ENCODE data around the gene RFPL1. TPM values are rescaled to one million over a fixed set of nuclear protein-coding genes. Genes with fewer than 3 reads are reported as not detected.

The RFPL1 gene
- total RNA-seq, 1 donor from 2014 or later, result not detected

DNA sequence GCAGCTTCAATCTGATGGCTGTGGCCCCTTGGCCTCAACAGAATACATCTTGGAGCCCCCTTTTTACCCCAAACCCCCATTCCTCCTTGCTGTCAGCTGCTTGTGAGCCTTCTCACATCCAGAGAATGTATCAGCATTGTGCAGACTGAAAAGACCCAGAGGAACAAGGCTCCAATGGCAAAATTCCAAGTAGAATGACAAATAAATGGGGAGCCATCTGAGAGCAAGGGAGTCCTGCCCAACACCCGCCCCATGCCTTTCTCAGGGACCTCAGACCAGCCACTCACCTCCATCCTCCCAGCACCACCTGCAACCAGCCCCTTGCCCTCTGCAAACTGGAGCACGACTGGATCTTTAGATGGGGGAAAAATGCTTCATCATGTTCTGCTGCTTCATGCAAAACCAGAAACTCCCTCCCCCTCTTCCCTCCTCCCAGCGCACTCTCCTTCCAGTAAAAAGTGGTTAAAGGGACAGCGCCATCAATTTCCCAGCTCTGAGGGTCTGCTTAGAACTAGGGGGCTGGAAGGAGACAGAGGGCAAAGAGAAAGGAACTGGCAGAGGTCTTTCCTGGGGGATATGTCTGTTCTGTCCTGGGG lies 39.4 kb downstream of the RFPL1 start:
- no peak overlapping the region for H3K27ac Mint-ChIP-seq
- H3K4me3 Mint-ChIP-seq, result no peak overlapping the region
- H3K9me3 Mint-ChIP-seq, result peaks cover 6% of the 10 kb centered on the region
- no peak for DNase-seq
- peaks cover 4% of the 10 kb centered on the region for H3K36me3 Mint-ChIP-seq (ENCODE audit: low read depth)
- intact Hi-C loops (cut with micrococcal nuclease), result loop anchor here (10.0 kb wide), 1 partner anchor 83 kb away; no protein-coding TSS in a partner anchor
- H3K27me3 Mint-ChIP-seq, result peaks cover 42% of the 10 kb centered on the region
- peaks cover 12% of the 10 kb centered on the region for H3K4me1 Mint-ChIP-seq

DNA sequence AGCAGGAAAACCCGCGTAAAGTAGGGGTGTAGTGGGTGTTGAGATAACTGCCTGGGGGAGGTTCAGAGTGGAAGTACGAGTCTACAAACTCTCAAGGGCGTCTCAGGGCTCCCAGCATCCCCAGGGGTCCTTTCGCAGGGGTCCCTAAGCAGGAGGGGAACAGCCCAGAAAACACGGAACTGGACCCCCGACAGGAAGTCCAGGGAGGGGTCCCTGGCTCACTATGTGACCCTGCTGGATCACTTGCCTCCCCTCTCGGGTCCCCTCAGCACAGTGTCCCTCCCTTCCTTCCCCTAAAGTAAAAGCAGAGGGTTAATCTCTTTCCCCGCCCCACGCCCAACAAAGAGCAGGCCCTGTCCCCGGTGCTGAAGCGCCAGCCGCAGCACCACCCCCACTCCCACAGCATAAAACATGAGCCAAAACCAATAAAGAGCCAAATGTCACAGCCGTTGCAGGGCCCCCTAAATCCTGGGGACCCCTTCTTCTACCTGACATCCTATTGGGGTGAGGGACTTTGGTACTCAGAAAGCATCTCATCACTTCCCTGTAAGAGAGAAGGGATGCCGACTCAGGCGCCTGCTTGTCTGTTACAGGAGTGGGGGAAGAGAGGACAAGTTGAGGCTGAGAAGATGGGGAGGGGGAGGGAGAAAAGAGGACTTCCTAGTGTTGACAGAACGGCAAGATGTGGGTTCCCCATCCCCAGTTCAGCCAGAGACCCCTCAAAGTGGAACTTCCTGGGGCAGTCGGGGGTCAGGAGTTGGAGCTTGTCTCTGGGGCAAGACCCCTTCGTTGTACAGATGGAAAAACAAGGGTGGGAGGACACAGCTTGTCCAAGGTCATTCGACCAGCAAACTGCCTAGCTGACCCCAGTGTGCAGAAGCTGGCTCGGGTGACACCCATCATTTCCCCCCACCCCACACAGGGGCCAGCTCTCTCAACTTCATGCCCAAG lies 40.2 kb downstream of the RFPL1 start:
- Mint-ChIP-seq H3K27ac (no peak overlapping the region), H3K9me3 (peaks cover 6% of the 10 kb centered on the region), H3K27me3 (peaks cover 42% of the 10 kb centered on the region), H3K4me1 (peaks cover 12% of the 10 kb centered on the region), H3K36me3 (ENCODE audit: low read depth) (peaks cover 4% of the 10 kb centered on the region), H3K4me3 (no peak overlapping the region)
- peak; percentile 84 for DNase-seq
- intact Hi-C loops (cut with micrococcal nuclease), result loop anchor here (10.0 kb wide), 1 partner anchor 84 kb away; no protein-coding TSS in a partner anchor

DNA sequence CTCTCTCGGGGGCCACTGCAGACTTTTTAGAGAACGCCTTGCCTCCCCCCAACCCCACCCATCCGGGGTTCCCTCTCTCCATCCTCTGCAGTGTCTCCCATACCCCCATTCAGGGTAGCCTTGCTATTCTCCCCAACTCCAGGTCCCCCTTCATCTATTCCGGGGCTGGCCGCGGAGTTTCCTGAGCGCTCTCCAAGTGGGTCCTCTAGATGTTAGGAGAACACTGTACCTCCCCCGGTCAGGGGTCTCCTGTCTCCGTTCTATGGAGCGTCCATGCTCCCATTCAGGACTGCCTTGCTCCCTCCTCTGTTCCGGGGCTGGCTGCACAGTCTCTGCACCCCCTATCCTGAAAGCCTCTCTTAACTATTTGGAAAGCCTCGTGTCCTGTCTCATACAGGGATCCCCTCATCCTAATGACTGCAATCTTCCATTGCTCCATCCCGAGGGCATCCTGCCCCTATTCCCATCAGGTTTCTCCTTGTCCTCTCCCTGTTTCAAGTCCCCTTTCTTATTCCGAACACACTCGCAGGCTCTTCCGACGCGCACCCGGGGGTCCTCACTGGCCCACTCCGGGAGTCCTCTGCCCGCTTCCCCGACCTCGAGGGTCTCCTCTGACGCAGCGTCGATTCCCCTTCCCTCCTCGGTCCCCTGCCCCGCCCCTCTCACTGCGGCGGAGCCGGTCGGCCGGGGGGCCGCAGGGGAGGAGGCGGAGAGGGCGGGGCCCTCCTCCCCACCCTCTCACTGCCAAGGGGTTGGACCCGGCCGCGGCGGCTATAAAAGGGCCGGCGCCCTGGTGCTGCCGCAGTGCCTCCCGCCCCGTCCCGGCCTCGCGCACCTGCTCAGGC lies 41.3 kb downstream of the RFPL1 start, which contains the start of gene NEFH:
Gene NEFH, plus strand, starts transcription at position 802 of the 845 bp plus-strand sequence. CDS start 45 bp downstream, outside the sequence.
- H3K27ac Mint-ChIP-seq, result no peak within 1 kb of the TSS
- H3K36me3 Mint-ChIP-seq (ENCODE audit: low read depth), result peaks cover 4% of the 10 kb centered on the region
- DNase-seq, result no peak
- intact Hi-C loops (cut with micrococcal nuclease), result loop anchor here (10.0 kb wide), 1 partner anchor 85 kb away; no protein-coding TSS in a partner anchor
- peaks cover 12% of the 10 kb centered on the region for H3K4me1 Mint-ChIP-seq
- peaks cover 42% of the 10 kb centered on the region for H3K27me3 Mint-ChIP-seq
- peak within 1 kb of the TSS; percentile 82 for H3K4me3 Mint-ChIP-seq
- H3K9me3 Mint-ChIP-seq, result peaks cover 6% of the 10 kb centered on the region

DNA sequence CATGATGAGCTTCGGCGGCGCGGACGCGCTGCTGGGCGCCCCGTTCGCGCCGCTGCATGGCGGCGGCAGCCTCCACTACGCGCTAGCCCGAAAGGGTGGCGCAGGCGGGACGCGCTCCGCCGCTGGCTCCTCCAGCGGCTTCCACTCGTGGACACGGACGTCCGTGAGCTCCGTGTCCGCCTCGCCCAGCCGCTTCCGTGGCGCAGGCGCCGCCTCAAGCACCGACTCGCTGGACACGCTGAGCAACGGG lies 41.8 kb downstream of the RFPL1 start:
- Mint-ChIP-seq H3K4me3 (no peak overlapping the region), H3K27ac (no peak overlapping the region), H3K27me3 (peaks cover 42% of the 10 kb centered on the region), H3K4me1 (peaks cover 12% of the 10 kb centered on the region), H3K36me3 (ENCODE audit: low read depth) (peaks cover 4% of the 10 kb centered on the region), H3K9me3 (peaks cover 6% of the 10 kb centered on the region)
- intact Hi-C loops (cut with micrococcal nuclease), result no loop called here
- no peak for DNase-seq

DNA sequence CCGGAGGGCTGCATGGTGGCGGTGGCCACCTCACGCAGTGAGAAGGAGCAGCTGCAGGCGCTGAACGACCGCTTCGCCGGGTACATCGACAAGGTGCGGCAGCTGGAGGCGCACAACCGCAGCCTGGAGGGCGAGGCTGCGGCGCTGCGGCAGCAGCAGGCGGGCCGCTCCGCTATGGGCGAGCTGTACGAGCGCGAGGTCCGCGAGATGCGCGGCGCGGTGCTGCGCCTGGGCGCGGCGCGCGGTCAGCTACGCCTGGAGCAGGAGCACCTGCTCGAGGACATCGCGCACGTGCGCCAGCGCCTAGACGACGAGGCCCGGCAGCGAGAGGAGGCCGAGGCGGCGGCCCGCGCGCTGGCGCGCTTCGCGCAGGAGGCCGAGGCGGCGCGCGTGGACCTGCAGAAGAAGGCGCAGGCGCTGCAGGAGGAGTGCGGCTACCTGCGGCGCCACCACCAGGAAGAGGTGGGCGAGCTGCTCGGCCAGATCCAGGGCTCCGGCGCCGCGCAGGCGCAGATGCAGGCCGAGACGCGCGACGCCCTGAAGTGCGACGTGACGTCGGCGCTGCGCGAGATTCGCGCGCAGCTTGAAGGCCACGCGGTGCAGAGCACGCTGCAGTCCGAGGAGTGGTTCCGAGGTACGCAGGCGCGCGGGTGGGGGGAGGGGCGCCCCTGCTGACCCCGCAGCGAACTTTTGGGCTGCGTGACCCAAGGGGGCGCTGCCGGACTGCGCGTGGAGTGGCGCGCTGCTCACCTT lies 42.3 kb downstream of the RFPL1 start:
- H3K4me1 Mint-ChIP-seq, result peaks cover 12% of the 10 kb centered on the region
- peak overlapping the region; percentile 82 for H3K4me3 Mint-ChIP-seq
- peak; percentile 82 for DNase-seq
- peaks cover 42% of the 10 kb centered on the region for H3K27me3 Mint-ChIP-seq
- no peak overlapping the region for H3K27ac Mint-ChIP-seq
- H3K9me3 Mint-ChIP-seq, result peaks cover 6% of the 10 kb centered on the region
- intact Hi-C loops (cut with micrococcal nuclease), result no loop called here
- H3K36me3 Mint-ChIP-seq (ENCODE audit: low read depth), result peaks cover 4% of the 10 kb centered on the region

DNA sequence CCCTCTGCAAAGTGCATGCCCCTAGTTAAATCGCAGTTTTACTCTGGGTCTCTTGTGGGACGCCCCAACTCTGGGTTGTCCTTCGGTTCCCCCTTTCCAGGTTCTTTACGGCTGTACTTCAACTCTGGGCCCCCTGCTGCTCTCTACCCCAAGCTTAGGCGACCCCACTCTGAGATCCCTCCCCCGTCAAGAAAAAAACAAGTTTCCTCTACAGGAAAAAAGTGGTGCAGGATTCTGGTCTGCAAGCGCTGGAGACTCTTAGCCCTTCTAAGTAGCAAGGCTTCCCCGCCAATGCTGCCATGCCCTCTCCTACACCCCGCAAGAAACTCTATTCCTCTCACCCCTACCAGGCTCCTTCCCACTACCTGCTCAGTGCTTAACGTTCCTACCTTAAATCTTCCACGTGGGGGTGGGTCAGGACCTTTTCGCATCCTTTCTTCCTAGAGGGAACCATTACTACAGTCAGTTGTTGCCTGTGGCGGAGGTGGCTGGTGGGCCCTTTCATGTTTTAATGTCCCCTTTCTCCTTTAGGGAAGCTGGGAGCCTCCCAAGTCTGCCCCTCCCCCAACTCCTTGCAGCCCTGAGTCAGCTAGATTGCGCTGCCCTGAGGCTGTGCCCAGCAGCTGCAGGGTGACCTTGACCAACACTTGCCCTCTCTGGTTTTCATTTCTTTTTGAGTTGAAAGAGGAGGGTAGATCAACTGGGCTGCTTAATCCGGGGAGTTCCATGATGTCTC lies 43.0 kb downstream of the RFPL1 start:
- peaks cover 40% of the 10 kb centered on the region for H3K27me3 Mint-ChIP-seq
- H3K36me3 Mint-ChIP-seq (ENCODE audit: low read depth), result peaks cover 4% of the 10 kb centered on the region
- H3K27ac Mint-ChIP-seq, result peak overlapping the region; percentile 48
- peaks cover 12% of the 10 kb centered on the region for H3K4me1 Mint-ChIP-seq
- H3K9me3 Mint-ChIP-seq, result peaks cover 6% of the 10 kb centered on the region
- no peak for DNase-seq
- intact Hi-C loops (cut with micrococcal nuclease), result no loop called here
- H3K4me3 Mint-ChIP-seq, result peak overlapping the region; percentile 82

DNA sequence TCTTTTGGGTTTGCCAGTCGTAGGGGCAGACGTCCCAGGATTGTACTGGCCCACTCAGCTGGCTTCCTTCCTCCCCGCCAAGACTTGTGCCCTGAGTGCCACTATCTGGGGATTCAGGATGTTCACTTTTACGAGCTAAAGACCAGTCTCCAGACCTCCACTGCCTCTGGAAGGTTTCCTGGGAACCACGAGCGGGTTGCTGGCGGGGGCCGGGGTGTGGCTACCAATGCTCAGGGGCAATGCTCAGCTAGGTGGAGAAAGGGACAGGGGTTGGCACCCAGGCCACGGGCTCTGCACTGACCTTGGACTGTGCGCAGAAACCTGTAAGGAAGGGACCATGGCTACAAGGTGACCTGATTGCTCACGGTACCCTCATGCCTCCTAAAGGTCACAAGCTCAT lies 43.9 kb downstream of the RFPL1 start:
- intact Hi-C loops (cut with micrococcal nuclease), result no loop called here
- H3K4me1 Mint-ChIP-seq, result peaks cover 12% of the 10 kb centered on the region
- H3K27me3 Mint-ChIP-seq, result peaks cover 36% of the 10 kb centered on the region
- H3K4me3 Mint-ChIP-seq, result no peak overlapping the region
- H3K27ac Mint-ChIP-seq, result no peak overlapping the region
- H3K36me3 Mint-ChIP-seq (ENCODE audit: low read depth), result peaks cover 4% of the 10 kb centered on the region
- DNase-seq, result no peak
- H3K9me3 Mint-ChIP-seq, result peaks cover 6% of the 10 kb centered on the region

DNA sequence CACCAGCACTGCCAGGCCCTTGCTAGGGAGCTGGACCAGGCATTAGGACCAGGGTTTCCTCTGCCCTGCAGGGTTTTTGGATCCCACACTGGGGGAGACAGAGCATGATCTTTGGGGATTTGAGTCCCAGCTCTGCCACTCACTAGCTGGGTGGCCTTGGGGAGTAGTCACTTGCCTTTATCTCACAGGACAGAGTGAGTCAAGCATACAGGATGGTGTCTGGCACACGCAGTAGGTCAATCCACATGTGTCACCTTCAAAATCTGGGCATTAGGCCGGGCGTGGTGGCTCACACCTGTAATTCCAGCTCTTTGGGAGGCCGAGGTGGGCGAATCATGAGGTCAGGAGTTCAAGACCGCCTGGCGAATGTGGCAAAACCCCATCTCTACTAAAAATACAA lies 44.3 kb downstream of the RFPL1 start:
- H3K4me1 Mint-ChIP-seq, result peaks cover 12% of the 10 kb centered on the region
- no peak overlapping the region for H3K4me3 Mint-ChIP-seq
- no peak for DNase-seq
- intact Hi-C loops (cut with micrococcal nuclease), result no loop called here
- peaks cover 4% of the 10 kb centered on the region for H3K36me3 Mint-ChIP-seq (ENCODE audit: low read depth)
- H3K9me3 Mint-ChIP-seq, result peaks cover 6% of the 10 kb centered on the region
- no peak overlapping the region for H3K27ac Mint-ChIP-seq
- peaks cover 33% of the 10 kb centered on the region for H3K27me3 Mint-ChIP-seq

DNA sequence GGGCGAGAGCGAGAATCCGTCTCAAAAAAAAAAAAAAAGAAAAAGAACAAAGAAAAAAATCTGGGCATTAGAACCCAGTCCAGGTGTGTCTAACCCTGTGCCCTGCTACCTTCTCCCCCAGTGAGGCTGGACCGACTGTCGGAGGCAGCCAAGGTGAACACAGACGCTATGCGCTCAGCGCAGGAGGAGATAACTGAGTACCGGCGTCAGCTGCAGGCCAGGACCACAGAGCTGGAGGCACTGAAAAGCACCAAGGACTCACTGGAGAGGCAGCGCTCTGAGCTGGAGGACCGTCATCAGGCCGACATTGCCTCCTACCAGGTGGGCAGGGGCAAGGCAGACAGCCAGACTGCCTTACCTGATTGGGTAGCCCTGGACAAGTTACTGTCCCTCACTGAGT lies 44.9 kb downstream of the RFPL1 start:
- Mint-ChIP-seq H3K9me3 (peaks cover 6% of the 10 kb centered on the region), H3K27ac (no peak overlapping the region), H3K27me3 (peaks cover 28% of the 10 kb centered on the region), H3K36me3 (ENCODE audit: low read depth) (peaks cover 4% of the 10 kb centered on the region), H3K4me1 (peaks cover 12% of the 10 kb centered on the region), H3K4me3 (no peak overlapping the region)
- no peak for DNase-seq
- intact Hi-C loops (cut with micrococcal nuclease), result no loop called here

DNA sequence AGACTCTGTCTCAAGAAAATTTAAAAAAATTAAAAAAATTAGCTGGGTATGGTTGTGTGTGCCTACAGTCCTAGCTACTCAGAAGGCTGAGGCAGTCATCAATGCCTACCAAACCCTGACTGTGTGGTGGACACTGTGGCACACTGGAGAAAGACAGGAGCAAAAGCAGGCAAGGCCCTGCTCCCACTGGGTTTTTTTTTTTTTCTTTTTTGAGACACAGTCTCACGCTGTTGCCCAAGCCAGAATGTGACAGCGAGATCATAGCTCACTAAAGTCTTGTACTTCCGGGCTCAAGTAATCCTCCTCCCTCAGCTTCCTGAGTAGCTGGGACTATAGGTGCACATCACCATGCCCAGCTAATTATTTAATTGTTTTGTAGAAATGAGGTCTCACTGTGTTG lies 46.3 kb downstream of the RFPL1 start:
- peaks cover 6% of the 10 kb centered on the region for H3K9me3 Mint-ChIP-seq
- peaks cover 17% of the 10 kb centered on the region for H3K27me3 Mint-ChIP-seq
- H3K4me3 Mint-ChIP-seq, result no peak overlapping the region
- intact Hi-C loops (cut with micrococcal nuclease), result no loop called here
- H3K27ac Mint-ChIP-seq, result no peak overlapping the region
- H3K4me1 Mint-ChIP-seq, result peaks cover 3% of the 10 kb centered on the region
- peaks cover 4% of the 10 kb centered on the region for H3K36me3 Mint-ChIP-seq (ENCODE audit: low read depth)
- no peak for DNase-seq

DNA sequence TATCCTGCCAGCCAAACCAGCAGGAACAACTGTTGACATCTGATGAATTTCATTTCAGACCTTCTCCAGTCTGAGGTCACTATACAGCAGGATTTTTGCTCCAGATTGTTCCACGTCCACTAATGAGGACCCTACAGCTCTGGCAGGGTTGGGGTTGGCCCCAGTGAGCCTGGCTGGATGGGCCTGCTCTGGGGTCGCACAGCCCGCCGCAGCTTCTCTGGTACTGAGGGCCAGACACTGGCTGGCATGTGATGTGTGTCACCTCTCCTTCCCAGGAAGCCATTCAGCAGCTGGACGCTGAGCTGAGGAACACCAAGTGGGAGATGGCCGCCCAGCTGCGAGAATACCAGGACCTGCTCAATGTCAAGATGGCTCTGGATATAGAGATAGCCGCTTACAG lies 47.1 kb downstream of the RFPL1 start:
- no peak overlapping the region for H3K4me3 Mint-ChIP-seq
- intact Hi-C loops (cut with micrococcal nuclease), result no loop called here
- DNase-seq, result no peak

DNA sequence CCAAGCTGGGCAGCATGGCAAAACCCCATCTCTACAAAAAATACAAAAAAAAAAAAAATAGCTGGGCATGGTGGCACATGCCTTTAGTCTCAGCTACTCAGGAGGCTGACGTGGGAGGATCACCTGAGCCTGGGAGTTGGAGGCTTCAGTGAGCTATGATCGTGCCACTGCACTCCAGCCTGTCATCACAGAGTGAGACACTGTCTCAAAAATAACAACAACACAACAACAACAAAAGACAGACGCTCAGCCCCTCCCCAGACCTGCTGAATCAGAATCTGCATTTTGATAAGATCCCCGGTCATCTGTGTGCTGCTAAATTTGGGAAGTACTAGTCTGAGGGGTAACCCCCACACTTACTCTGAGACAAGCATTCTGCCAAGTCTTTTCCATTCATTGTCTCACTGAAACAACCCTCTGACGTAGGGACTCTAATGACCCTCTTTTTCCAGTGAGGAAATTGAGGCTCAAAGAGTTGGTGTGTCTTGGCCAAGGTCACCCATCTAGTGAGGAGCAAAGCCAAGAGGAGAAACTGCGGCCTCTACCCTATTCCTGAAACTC lies 49.1 kb downstream of the RFPL1 start:
- intact Hi-C loops (cut with micrococcal nuclease), result no loop called here
- H3K9me3 Mint-ChIP-seq, result no peaks in the 10 kb centered on the region
- no peaks in the 10 kb centered on the region for H3K4me1 Mint-ChIP-seq
- H3K27ac Mint-ChIP-seq, result no peak overlapping the region
- no peak for DNase-seq
- H3K27me3 Mint-ChIP-seq, result peaks cover 3% of the 10 kb centered on the region
- no peak overlapping the region for H3K4me3 Mint-ChIP-seq
- no peaks in the 10 kb centered on the region for H3K36me3 Mint-ChIP-seq (ENCODE audit: low read depth)

More for the DNA sequence above, 47.1 kb downstream of the RFPL1 start:
- Mint-ChIP-seq H3K36me3 (ENCODE audit: low read depth) (peaks cover 4% of the 10 kb centered on the region), H3K27ac (no peak overlapping the region), H3K27me3 (peaks cover 15% of the 10 kb centered on the region), H3K9me3 (peaks cover 6% of the 10 kb centered on the region), H3K4me1 (peaks cover 2% of the 10 kb centered on the region)

Data from activated CD4-positive, alpha-beta T cell treated with anti-CD3 and anti-CD28 coated beads, Interleukin-2, amount 10 ng/mL, durations not matched to agents 24 days and 14 days (primary cell).